K562 (cell line): Measurements from ENCODE around the gene ZNF438. TPM values are rescaled to one million over a fixed set of nuclear protein-coding genes. Genes with fewer than 3 reads are reported as not detected.

Experiments
- ATAC-seq: fragments of 200-7000 bp; cut with Tn5 transposase; 3 replicates; pipeline ENCODE4 v1.9.1; 2020; ENCODE audit warnings: moderate library complexity
- BruUV-seq: library from RNA; stranded (reverse); fragments of 400-500 nt; replicated peaks from 2 replicates; lab custom pipeline; 2021; lab: Mats Ljungman, UMichigan
- CTCF ChIA-PET: fragments of 300-600 bp; formaldehyde crosslinking; extraction: SDS; loops from one replicate; lab custom pipeline; 2021; ENCODE audit warnings: low intra/inter-chr PET ratio; lab: Yijun Ruan, JAX
- POLR2A ChIA-PET: fragments of 300-600, 350-650 bp; sonication (Branson Sonifier 250); formaldehyde crosslinking; extraction: SDS; loops from one replicate; lab custom pipeline; 2021; ENCODE audit warnings: antibody characterized with exemption, inconsistent platforms; lab: Yijun Ruan, JAX
- DNase-seq, 4 experiments: peaks; one replicate each; pipeline versions ENCODE4 v3.0.0 to v3.0.0-alpha.2; 2011 to 2018; ENCODE audit warnings: low spot score in 3 of 4, mixed read lengths in 3 of 4; ENCODE audit errors: extremely low read depth in 1 of 4
- FAIRE-seq: peaks from 2 replicates; lab custom pipeline; 2011; peaks lifted over from hg19 to GRCh38; lab: Jason Lieb, UNC
- H2AFZ ChIP-seq: 2 replicates; pipeline ENCODE4 v1.6.0; 2011; ENCODE audit warnings: low read depth, low read length, control low read depth, inconsistent platforms
- H3K27ac ChIP-seq: fragments of 200-600 bp; 3 replicates; pipeline ENCODE4 v1.8.0; 2011; ENCODE audit warnings: low read depth, mild to moderate bottlenecking, control low read depth, inconsistent platforms, low read length, moderate library complexity, mixed read lengths; ENCODE audit errors: extremely low read depth
- H3K27me3 ChIP-seq, 2 experiments: fragments of 300-600 bp in 1 of 2; 2 replicates in 1 of 2; 3 replicates in 1 of 2; pipeline versions ENCODE4 v1.6.0 to v1.8.0; 2011; ENCODE audit warnings: inconsistent platforms in 2 of 2, low read length in 2 of 2, mild to moderate bottlenecking in 1 of 2, mixed read lengths in 1 of 2, moderate library complexity in 1 of 2; ENCODE audit not compliant: control insufficient read depth in 2 of 2, insufficient read depth in 2 of 2
- H3K36me3 ChIP-seq: fragments of 300-600 bp; 3 replicates; pipeline ENCODE4 v1.8.0; 2011; ENCODE audit warnings: mild to moderate bottlenecking, low read length, inconsistent platforms; ENCODE audit not compliant: control insufficient read depth, insufficient read depth
- H3K4me1 ChIP-seq, 2 experiments: fragments of 200-600 bp in 1 of 2; replicated peaks in 1 of 2; 2 replicates in 1 of 2; 3 replicates in 1 of 2; pipeline versions ENCODE4 v1.5.1 to v1.8.0; 2011; ENCODE audit warnings: inconsistent platforms in 2 of 2, low read length in 2 of 2, mild to moderate bottlenecking in 1 of 2, mixed read lengths in 1 of 2, moderate library complexity in 1 of 2; ENCODE audit not compliant: control insufficient read depth in 2 of 2, insufficient read depth in 2 of 2
- H3K4me2 ChIP-seq: 2 replicates; pipeline ENCODE4 v1.6.1; 2011; ENCODE audit warnings: low read length, control low read depth, inconsistent platforms, mixed read lengths; ENCODE audit not compliant: insufficient read depth
- H3K4me3 ChIP-seq: fragments of 200-600 bp; sonication (generic), shearing (Covaris generic); 2 replicates; pipeline ENCODE4 v1.5.1; 2016; ENCODE audit warnings: control low read depth, inconsistent platforms
- H3K79me2 ChIP-seq: fragments of 200-600 bp; 3 replicates; pipeline ENCODE4 v1.8.0; 2011; ENCODE audit warnings: low read length, inconsistent platforms; ENCODE audit not compliant: control insufficient read depth, insufficient read depth
- H3K9ac ChIP-seq, 2 experiments: 2 replicates each; pipeline versions ENCODE4 v1.6.0 to v1.6.1; 2011; ENCODE audit warnings: low read depth in 2 of 2, low read length in 2 of 2, control low read depth in 1 of 2, inconsistent platforms in 1 of 2, mild to moderate bottlenecking in 1 of 2, mixed read lengths in 1 of 2; ENCODE audit not compliant: insufficient read depth in 1 of 2
- H3K9me1 ChIP-seq: one replicate; pipeline ENCODE4 v1.6.0; 2011; ENCODE audit warnings: inconsistent platforms, mild to moderate bottlenecking, low read length, moderate library complexity; ENCODE audit not compliant: control insufficient read depth, insufficient read depth
- H3K9me3 ChIP-seq: replicated peaks from 2 replicates; pipeline ENCODE4 v1.5.1; 2011; ENCODE audit warnings: low read depth, low read length, inconsistent platforms; ENCODE audit not compliant: control insufficient read depth, insufficient read depth
- H4K20me1 ChIP-seq: replicated peaks from 2 replicates; pipeline ENCODE4 v1.6.1; 2011; ENCODE audit warnings: low read length, inconsistent platforms, mixed read lengths; ENCODE audit not compliant: control insufficient read depth, insufficient read depth
- CBFA2T3 ChIP-seq: fragments of 450-650 bp; IDR thresholded peaks from 2 replicates; pipeline ENCODE4 v1.6.1; 2017
- CTCF ChIP-seq, 3 experiments: IDR thresholded peaks in 2 of 3; conservative IDR thresholded peaks in 1 of 3; 2 replicates each; pipeline ENCODE4 v1.5.1; 2011 to 2012; ENCODE audit warnings: low read length in 3 of 3, mild to moderate bottlenecking in 3 of 3, control low read depth in 2 of 3, improper control_type of control experiment in 1 of 3, inconsistent platforms in 1 of 3, low read depth in 1 of 3, mixed read lengths in 1 of 3, moderate library complexity in 1 of 3; ENCODE audit not compliant: insufficient read depth in 2 of 3
- HIVEP1 ChIP-seq: fragments of 250-450 bp; sonication (Bioruptor Pico); IDR thresholded peaks from 2 replicates; pipeline ENCODE4 v1.4.0; 2020; ENCODE audit warnings: mild to moderate bottlenecking
- KDM2B ChIP-seq: fragments of 250-450 bp; sonication (Bioruptor Pico); IDR thresholded peaks from 2 replicates; pipeline ENCODE4 v1.8.0; 2021; ENCODE audit warnings: mild to moderate bottlenecking, moderate library complexity
- MLLT1 ChIP-seq, 2 experiments: fragments of 450-650 bp; IDR thresholded peaks; 2 replicates each; pipeline ENCODE4 v1.6.1; 2016
- SMARCB1 ChIP-seq: IDR thresholded peaks from 2 replicates; pipeline ENCODE4 v1.6.1; 2011; ENCODE audit warnings: improper control_type of control experiment, low read depth; ENCODE audit not compliant: insufficient read length
- TARDBP ChIP-seq: fragments of 450-650 bp; IDR thresholded peaks from 2 replicates; pipeline ENCODE4 v1.6.1; 2016
- XRCC4 ChIP-seq: IDR thresholded peaks from one replicate; pipeline ENCODE4 v1.6.1; 2011; ENCODE audit not compliant: insufficient read depth, insufficient read length; ENCODE audit errors: extremely low read depth
- WGBS: fragments of 100-300 bp; shearing (Covaris generic); methylation state at CpG from one replicate; pipeline ENCODE4 v1.1.6; 2016; ENCODE audit warnings: low coverage, mixed read lengths; ENCODE audit not compliant: insufficient coverage; ENCODE audit errors: missing lambda C conversion rate; 5-methylcytosine and 5-hydroxymethylcytosine counted together
- in situ Hi-C: fragments of 300-500 bp; cut with MboI; formaldehyde crosslinking; loops from 4 replicates; pipeline ENCODE4 v1.15.0; 2018; ENCODE audit warnings: inconsistent platforms, mixed read lengths
- intact Hi-C: fragments of 100-400 bp; cut with micrococcal nuclease; formaldehyde crosslinking; loops from 2 replicates; pipeline ENCODE4 v1.14.2; 2022
- polyA plus RNA-seq, 8 experiments: library from polyadenylated mRNA; depleted of rRNA in 4 of 8; stranded (reverse) in 5 of 8; unstranded in 3 of 8; fragments of >200 nt; fragmentation: Nextera tagmentation in 2 of 8; fragmentation: Illumina TruSeq in 1 of 8; extraction: Ambion mirVana in 2 of 8; extraction: Trizol in 1 of 8; gene quantifications; 2 replicates each; pipeline versions ENCODE4 v1.2.1 to v1.2.3, GENCODE V29; 2011 to 2014; ENCODE audit warnings: inconsistent platforms in 1 of 8, missing spikeins in 1 of 8
- total RNA-seq, 7 experiments: library from RNA; depleted of rRNA in 6 of 7; stranded (reverse); fragments of >200 nt in 6 of 7; fragmentation: Illumina TruSeq in 2 of 7; extraction: Trizol in 2 of 7; gene quantifications; 2 replicates each; pipeline versions ENCODE4 v1.2.1 to v1.2.3, GENCODE V29; 2011 to 2021; ENCODE audit warnings: low replicate concordance in 1 of 7
- TF ChIP-seq, protein P1 (sequence below), 2 experiments: fragments of 450-650 bp; formaldehyde crosslinking in 1 of 2; IDR thresholded peaks; 2 replicates each; pipeline versions ENCODE4 v1.4.0 to v1.6.1; 2014 to 2020; ENCODE audit warnings: mild to moderate bottlenecking in 2 of 2, borderline replicate concordance in 1 of 2, low read depth in 1 of 2

ZNF438 gene
- total and polyA plus RNA-seq, 9 of the 15 experiments (the other 6 are each of a cell fraction or from before 2014, with no cell fraction given), result 0.45 to 1.5 (median 0.91) TPM

GRCh38 chr10:31074722-31075086 is 43.0 kb upstream of the ZNF438 start (continued):
- TF ChIP-seq MLLT1 (IDR thresholded peaks at IDR 0.05), result no peak
- no peak for TF ChIP-seq SMARCB1
- no peak for TF ChIP-seq XRCC4
- no peak for TF ChIP-seq CBFA2T3
- TF ChIP-seq HIVEP1, result no peak
- no peak for TF ChIP-seq TARDBP

DNA sequence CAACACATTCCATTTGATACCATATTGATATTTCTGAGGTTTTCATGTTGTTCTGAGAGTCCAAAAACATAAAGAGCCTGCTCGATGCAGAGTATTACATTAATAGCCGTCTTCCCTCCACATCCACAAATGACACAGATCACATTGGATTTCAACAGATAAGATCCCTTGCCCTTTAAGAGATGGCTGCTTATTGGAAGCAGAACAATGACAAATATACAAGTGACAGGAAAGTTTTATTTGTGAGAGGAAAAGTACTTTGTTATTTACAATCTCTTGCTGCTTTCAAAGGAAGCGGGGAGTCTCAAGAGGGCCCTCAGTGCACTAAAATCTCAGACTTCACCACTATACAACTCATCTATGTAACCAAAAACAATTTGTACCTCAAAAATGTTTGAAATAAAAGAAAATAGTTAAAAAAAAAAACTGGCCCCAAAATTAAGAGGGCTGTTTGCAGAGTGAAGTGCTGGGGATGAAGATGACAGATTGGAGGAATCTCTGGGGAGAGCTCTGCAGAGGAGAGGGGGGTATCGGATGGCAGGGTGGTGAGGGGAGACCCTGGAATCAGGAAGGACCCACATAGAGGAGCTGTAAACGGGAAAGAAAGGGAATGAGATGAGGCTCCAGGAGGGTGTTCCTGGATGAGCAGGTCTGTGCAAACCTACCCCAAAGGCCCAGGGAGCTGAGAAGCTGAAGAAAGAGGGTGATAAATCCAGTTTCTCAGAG is 42.5 kb upstream of the ZNF438 start:
- Histone ChIP-seq H3K27me3 (peaks cover 6% of the 10 kb centered on the region in 2 experiments; a peak in 3 of 5 replicates), H3K9me3 (no peaks in the 10 kb centered on the region), H3K4me1 (no peaks in the 10 kb centered on the region), H4K20me1 (no peaks in the 10 kb centered on the region), H3K4me2 (no peak overlapping the region), H3K79me2 (no peaks in the 10 kb centered on the region), H2AFZ (no peak overlapping the region), H3K4me3 (no peak overlapping the region), H3K9ac (no peak overlapping the region), H3K27ac (no peak overlapping the region), H3K9me1 (no peaks in the 10 kb centered on the region), H3K36me3 (no peaks in the 10 kb centered on the region)
- in situ Hi-C loops (no loop called here), intact Hi-C loops (no loop called here)
- CTCF ChIA-PET, result no interaction called here
- no peak for FAIRE-seq
- DNase-seq, result no peak
- ATAC-seq, result no peak
- POLR2A ChIA-PET, result no interaction called here
- BruUV-seq, result no TSS peak
- 0% methylated on average over 5 of the region's 5 CpGs for WGBS
- TF ChIP-seq, protein P1, sequence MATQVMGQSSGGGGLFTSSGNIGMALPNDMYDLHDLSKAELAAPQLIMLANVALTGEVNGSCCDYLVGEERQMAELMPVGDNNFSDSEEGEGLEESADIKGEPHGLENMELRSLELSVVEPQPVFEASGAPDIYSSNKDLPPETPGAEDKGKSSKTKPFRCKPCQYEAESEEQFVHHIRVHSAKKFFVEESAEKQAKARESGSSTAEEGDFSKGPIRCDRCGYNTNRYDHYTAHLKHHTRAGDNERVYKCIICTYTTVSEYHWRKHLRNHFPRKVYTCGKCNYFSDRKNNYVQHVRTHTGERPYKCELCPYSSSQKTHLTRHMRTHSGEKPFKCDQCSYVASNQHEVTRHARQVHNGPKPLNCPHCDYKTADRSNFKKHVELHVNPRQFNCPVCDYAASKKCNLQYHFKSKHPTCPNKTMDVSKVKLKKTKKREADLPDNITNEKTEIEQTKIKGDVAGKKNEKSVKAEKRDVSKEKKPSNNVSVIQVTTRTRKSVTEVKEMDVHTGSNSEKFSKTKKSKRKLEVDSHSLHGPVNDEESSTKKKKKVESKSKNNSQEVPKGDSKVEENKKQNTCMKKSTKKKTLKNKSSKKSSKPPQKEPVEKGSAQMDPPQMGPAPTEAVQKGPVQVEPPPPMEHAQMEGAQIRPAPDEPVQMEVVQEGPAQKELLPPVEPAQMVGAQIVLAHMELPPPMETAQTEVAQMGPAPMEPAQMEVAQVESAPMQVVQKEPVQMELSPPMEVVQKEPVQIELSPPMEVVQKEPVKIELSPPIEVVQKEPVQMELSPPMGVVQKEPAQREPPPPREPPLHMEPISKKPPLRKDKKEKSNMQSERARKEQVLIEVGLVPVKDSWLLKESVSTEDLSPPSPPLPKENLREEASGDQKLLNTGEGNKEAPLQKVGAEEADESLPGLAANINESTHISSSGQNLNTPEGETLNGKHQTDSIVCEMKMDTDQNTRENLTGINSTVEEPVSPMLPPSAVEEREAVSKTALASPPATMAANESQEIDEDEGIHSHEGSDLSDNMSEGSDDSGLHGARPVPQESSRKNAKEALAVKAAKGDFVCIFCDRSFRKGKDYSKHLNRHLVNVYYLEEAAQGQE (IDR thresholded peaks at IDR 0.05; ENCODE audit: borderline replicate concordance), result no peak
- TF ChIP-seq, protein P1 (CRISPR knock-in tag; IDR thresholded peaks at IDR 0.05; ENCODE audit: low read depth), result no peak
- no peak for TF ChIP-seq CTCF (IDR thresholded peaks at IDR 0.05 in 2 of 3, conservative IDR thresholded peaks at IDR 0.05 in 1 of 3; ENCODE audit: insufficient read depth in 2 of 3, low read depth in 1 of 3, low read length in 3 of 3)
- no peak for TF ChIP-seq KDM2B (CRISPR knock-in tag)
